Right lobe of liver (tissue), 6 donors: ENCODE data around the gene FKBP15. TPM values are rescaled to one million over a fixed set of nuclear protein-coding genes. Genes with fewer than 3 reads are reported as not detected.

Experiments
- ATAC-seq, 4 donors: fragments of 200-7000 bp; cut with Tn5 transposase; one replicate each; pipeline ENCODE4 v1.9.1; 2020; ENCODE audit warnings: mild to moderate bottlenecking in 4 of 4, moderate library complexity in 4 of 4
- DNase-seq, 3 donors: peaks; one replicate each; pipeline ENCODE4 v3.0.0-alpha.2; 2020
- H3K27ac ChIP-seq, 3 donors: fragments of 200-600 bp; one replicate each; pipeline ENCODE4 v1.8.0; 2022
- H3K27me3 ChIP-seq, 2 donors: fragments of 200-600 bp; one replicate each; pipeline ENCODE4 v1.8.0; 2022
- H3K36me3 ChIP-seq, 4 donors: fragments of 200-600 bp; sonication (generic) in 1 of 4; one replicate each; pipeline versions ENCODE4 v1.5.1 to v1.8.0; 2017 to 2022; ENCODE audit warnings: control low read depth in 1 of 4
- H3K4me1 ChIP-seq, 4 donors: fragments of 200-600 bp; sonication (generic) in 1 of 4; one replicate each; pipeline versions ENCODE4 v1.5.1 to v1.8.0; 2017 to 2022; ENCODE audit warnings: control low read depth in 1 of 4
- H3K4me3 ChIP-seq, 3 donors: fragments of 200-600 bp; one replicate each; pipeline ENCODE4 v1.8.0; 2022
- H3K9me3 ChIP-seq, 4 donors: fragments of 200-600 bp; sonication (generic) in 1 of 4; one replicate each; pipeline versions ENCODE4 v1.5.1 to v1.8.0; 2017 to 2022; ENCODE audit warnings: control low read depth in 1 of 4
- CTCF ChIP-seq, 4 donors: fragments of 200-600 bp in 3 of 4; fragments of 450-650 bp in 1 of 4; IDR thresholded peaks; one replicate each; pipeline versions ENCODE4 v1.5.1 to v1.8.0; 2016 to 2022; ENCODE audit warnings: antibody characterized with exemption in 4 of 4, mild to moderate bottlenecking in 2 of 4
- POLR2A ChIP-seq: fragments of 450-650 bp; IDR thresholded peaks from one replicate; pipeline ENCODE4 v1.6.1; 2017; ENCODE audit warnings: antibody characterized with exemption, mild to moderate bottlenecking
- WGBS: methylation state at CpG from one replicate; pipeline ENCODE4 v1.1.6; 2018; ENCODE audit warnings: low coverage, low lambda C conversion rate; ENCODE audit not compliant: insufficient coverage; ENCODE audit errors: missing lambda C conversion rate; 5-methylcytosine and 5-hydroxymethylcytosine counted together
- intact Hi-C, 2 donors: fragments of 100-400 bp; cut with DNase I; formaldehyde crosslinking; loops; one replicate each; pipeline versions ENCODE4 v1.11.2 to v1.14.1; 2022
- total RNA-seq, 6 experiments: library from RNA; depleted of rRNA in 2 of 6; stranded (reverse); fragments of >200 nt in 2 of 6; fragmentation: NEBNext Ultra II Directional in 3 of 6; extraction: Animal tissue kit (Norgen Biotek cat#: 25700) in 3 of 6; gene quantifications; one replicate each; pipeline versions ENCODE4 v1.1.0 to v1.2.4, GENCODE V29; 2016 to 2023
- donor health status: DM: no; HTN: yes; CAD: no.
- donor health status: DM: no; HTN: no; CAD: no.
- donor health status: DM: no; HTN: no; CAD: no.
- donor health status: DM: no; HTN: yes; CAD: no.
- donor health status: DM: no; HTN: yes; CAD: no.

The FKBP15 gene
- total RNA-seq, 6 experiments from 2014 or later, result 11.1 to 17.2 (median 12.8) TPM

- no peak overlapping the region for H3K27ac ChIP-seq
- no peak overlapping the region for H3K4me3 ChIP-seq
- H3K27me3 ChIP-seq, result no peaks in the 10 kb centered on the region
- WGBS, result 59% methylated on average over 3 of the region's 7 CpGs
- intact Hi-C loops, result no loop called here
- DNase-seq, result no peak
- TF ChIP-seq POLR2A (no peak), CTCF (IDR thresholded peaks at IDR 0.05) (no peak)
- H3K9me3 ChIP-seq, result no peaks in the 10 kb centered on the region
- peaks cover 0 to 19% (median 6%) of the 10 kb centered on the region in 4 donors for H3K36me3 ChIP-seq
- ATAC-seq, result no peak
- peaks cover 0 to 28% (median 6%) of the 10 kb centered on the region in 4 donors for H3K4me1 ChIP-seq
These were observed 65.0 kb downstream of the FKBP15 start for GRCh38 chr9:113155911-113156588.

- H3K27ac ChIP-seq, result no peak overlapping the region
- H3K4me1 ChIP-seq, result peaks cover 0 to 34% (median 6%) of the 10 kb centered on the region in 4 donors
- TF ChIP-seq CTCF (IDR thresholded peaks at IDR 0.05) (no peak), POLR2A (no peak)
- peaks cover 0 to 8% (median 3%) of the 10 kb centered on the region in 4 donors for H3K36me3 ChIP-seq
- H3K27me3 ChIP-seq, result no peaks in the 10 kb centered on the region
- no peak for DNase-seq
- H3K9me3 ChIP-seq, result no peaks in the 10 kb centered on the region
- no peak overlapping the region for H3K4me3 ChIP-seq
- intact Hi-C loops, result no loop called here
- 9% methylated on average over 2 of the region's 2 CpGs for WGBS
- no peak for ATAC-seq
These were observed 66.1 kb downstream of the FKBP15 start for GRCh38 chr9:113154946-113155345.

GRCh38 chr9:113154471-113154870, 66.6 kb downstream of the FKBP15 start:
- H3K36me3 ChIP-seq, result peaks cover 0 to 5% (median 3%) of the 10 kb centered on the region in 4 donors
- no peak overlapping the region for H3K4me3 ChIP-seq
- ATAC-seq (no peak), DNase-seq (no peak)
- no peak overlapping the region for H3K27ac ChIP-seq
- 80% methylated on average over 1 of the region's 6 CpGs for WGBS
- no peaks in the 10 kb centered on the region for H3K9me3 ChIP-seq
- no peak for TF ChIP-seq CTCF (IDR thresholded peaks at IDR 0.05)
- no peak for TF ChIP-seq POLR2A
- H3K4me1 ChIP-seq, result peaks cover 0 to 34% (median 6%) of the 10 kb centered on the region in 4 donors
- no peaks in the 10 kb centered on the region for H3K27me3 ChIP-seq
- intact Hi-C loops, result no loop called here

GRCh38 chr9:113153599-113153998, 67.5 kb downstream of the FKBP15 start:
- no peak for TF ChIP-seq POLR2A
- TF ChIP-seq CTCF (IDR thresholded peaks at IDR 0.05), result no peak
- intact Hi-C loops, result no loop called here
- WGBS, result 79% methylated on average over 2 of the region's 6 CpGs
- Histone ChIP-seq H3K4me3 (no peak overlapping the region), H3K9me3 (no peaks in the 10 kb centered on the region), H3K27ac (no peak overlapping the region), H3K4me1 (peaks cover 0 to 33% (median 6%) of the 10 kb centered on the region in 4 donors), H3K36me3 (peaks cover 0 to 3% (median under 1%) of the 10 kb centered on the region in 4 donors), H3K27me3 (no peaks in the 10 kb centered on the region)
- DNase-seq, result no peak
- no peak for ATAC-seq
